Right lung (tissue), 5 donors: ENCODE data around the gene KLF6. TPM values are rescaled to one million over a fixed set of nuclear protein-coding genes. Genes with fewer than 3 reads are reported as not detected.
A peak's percentile ranks its signal among the peaks of the same experiment; 100 is the strongest.

Experiments
- DNase-seq, 2 donors: peaks; one replicate each; pipeline ENCODE4 v3.0.0-alpha.2; 2013
- polyA plus RNA-seq, 5 donors: library from polyadenylated mRNA; unstranded; fragments of 120-200 nt; gene quantifications; one replicate each; pipeline versions ENCODE4 v1.2.1 to v1.2.3, GENCODE V29; 2013; ENCODE audit warnings: inconsistent platforms in 1 of 5, low replicate concordance in 1 of 5; ENCODE audit not compliant: insufficient read length in 5 of 5, insufficient read depth in 1 of 5

Gene KLF6
- polyA plus RNA-seq, 5 donors, result 68.0 to 112 (median 92.3) TPM

- no peak for DNase-seq
Measured at GRCh38 chr10:3759397-3759796, 25.6 kb downstream of the KLF6 start.

GRCh38 chr10:3758491-3758970, 26.5 kb downstream of the KLF6 start:
- DNase-seq, result no peak

- no peak for DNase-seq
Measured at GRCh38 chr10:3757638-3758490, 27.1 kb downstream of the KLF6 start.

- DNase-seq, result no peak
Measured at GRCh38 chr10:3757250-3757637, 27.8 kb downstream of the KLF6 start.

- DNase-seq, result no peak
Measured at GRCh38 chr10:3756360-3756740, 28.7 kb downstream of the KLF6 start.

GRCh38 chr10:3755440-3756359, 29.3 kb downstream of the KLF6 start:
- no peak for DNase-seq

- DNase-seq, result no peak
Measured at GRCh38 chr10:3754727-3755439, 30.1 kb downstream of the KLF6 start.

GRCh38 chr10:3750854-3751253, 34.2 kb downstream of the KLF6 start:
- DNase-seq, result no peak

GRCh38 chr10:3750006-3750816, 34.8 kb downstream of the KLF6 start:
- DNase-seq, result peak; percentile 59 to 60

GRCh38 chr10:3749600-3749999, 35.4 kb downstream of the KLF6 start:
- DNase-seq, result peak; percentile 65 to 70

- no peak for DNase-seq
Measured at GRCh38 chr10:3749011-3749410, 36.0 kb downstream of the KLF6 start.

- no peak for DNase-seq
Measured at GRCh38 chr10:3748484-3748883, 36.5 kb downstream of the KLF6 start.

- DNase-seq, result no peak
Measured at GRCh38 chr10:3747984-3748383, 37.0 kb downstream of the KLF6 start.

- DNase-seq, result peak in 1 of 2 donors; percentile 22
Measured at GRCh38 chr10:3747248-3747960, 37.6 kb downstream of the KLF6 start.

GRCh38 chr10:3746634-3747033, 38.4 kb downstream of the KLF6 start:
- no peak for DNase-seq

GRCh38 chr10:3745521-3745920, 39.5 kb downstream of the KLF6 start:
- DNase-seq, result no peak

GRCh38 chr10:3741688-3742461, 43.1 kb downstream of the KLF6 start:
- DNase-seq, result no peak

GRCh38 chr10:3740157-3740871, 44.7 kb downstream of the KLF6 start:
- DNase-seq, result no peak

- no peak for DNase-seq
Measured at GRCh38 chr10:3738855-3739350, 46.1 kb downstream of the KLF6 start.
